ENCODE results near the gene MBTPS1. TPM values are rescaled to one million over a fixed set of nuclear protein-coding genes. Genes with fewer than 3 reads are reported as not detected.

Gene MBTPS1
- total and polyA plus RNA-seq, 10 of the 15 experiments (the other 5 are each of a cell fraction or from before 2014, with no cell fraction given), result 1.3 to 43.9 (median 35.2) TPM

GRCh38 chr16:84143784-84144199, 27.1 kb upstream of the MBTPS1 start:
- H2AFZ ChIP-seq (ENCODE audit: control insufficient read depth, low read depth, low read length), result peak overlapping the region; percentile 80; the same call in 1 of the 2 replicates
- POLR2A ChIA-PET, result interaction anchor here (0.9 kb wide), 1 partner anchor 28 kb away, joined by 5 read pairs; no protein-coding TSS in a partner anchor
- BruUV-seq (replicated peaks), result no TSS peak

More at GRCh38 chr16:84143784-84144199, 27.1 kb upstream of the MBTPS1 start:
- Histone ChIP-seq H3K4me2 (ENCODE audit: control insufficient read depth, insufficient read depth) (peak overlapping the region; percentile 91), H3K79me2 (ENCODE audit: control insufficient read depth, insufficient read depth, low read length) (peaks cover 1% of the 10 kb centered on the region), H3K27ac (ENCODE audit: control insufficient read depth, insufficient read depth) (no peak overlapping the region), H3K36me3 (ENCODE audit: control insufficient read depth in 2 of 2, insufficient read depth in 2 of 2, low read length in 1 of 2) (no peaks in the 10 kb centered on the region), H3K27me3 (replicated peaks in 1 of 2; ENCODE audit: control insufficient read depth in 2 of 2, insufficient read depth in 2 of 2, low read length in 1 of 2) (no peaks in the 10 kb centered on the region), H3K9ac (ENCODE audit: control insufficient read depth, insufficient read depth, low read length) (no peak overlapping the region), H3K4me3 (peak overlapping the region; percentile 91), H3K4me1 (ENCODE audit: control insufficient read depth, insufficient read depth, low read length) (peaks cover 9% of the 10 kb centered on the region), H3K9me3 (replicated peaks; ENCODE audit: control insufficient read depth, insufficient read depth, low read length) (no peaks in the 10 kb centered on the region), H4K20me1 (ENCODE audit: control insufficient read depth, insufficient read depth) (no peaks in the 10 kb centered on the region)
- DNase-seq (ENCODE audit: low read depth, low spot score) (no peak), FAIRE-seq (no peak), ATAC-seq (no peak)
- TF ChIP-seq RB1 (IDR thresholded peaks at IDR 0.05; ENCODE audit: borderline replicate concordance) (no peak), SIX5 (IDR thresholded peaks at IDR 0.05; ENCODE audit: low read depth, low read length, severe bottlenecking) (no peak), TCF3 (IDR thresholded peaks at IDR 0.05; ENCODE audit: borderline replicate concordance, insufficient read depth, low read depth, low read length) (no peak), ATF7 (IDR thresholded peaks at IDR 0.05; ENCODE audit: low read depth) (no peak), RUNX3 (IDR thresholded peaks at IDR 0.05; ENCODE audit: low read length) (no peak), CBFB (IDR thresholded peaks at IDR 0.05; ENCODE audit: low read depth) (no peak), NFIC (IDR thresholded peaks at IDR 0.05; ENCODE audit: low read depth, low read length) (no peak), BACH1 (IDR thresholded peaks at IDR 0.05; ENCODE audit: borderline replicate concordance) (no peak), EP300 (IDR thresholded peaks at IDR 0.05; ENCODE audit: borderline replicate concordance in 1 of 2, control insufficient read depth in 1 of 2, low read depth in 2 of 2, low read length in 2 of 2) (no peak), JUND (IDR thresholded peaks at IDR 0.05; ENCODE audit: low read depth, low read length) (no peak), MLLT1 (IDR thresholded peaks at IDR 0.05) (no peak), FOXK2 (IDR thresholded peaks at IDR 0.05) (no peak), LARP7 (IDR thresholded peaks at IDR 0.05) (no peak), HDAC2 (IDR thresholded peaks at IDR 0.05) (no peak), POLR2AphosphoS2 (IDR thresholded peaks at IDR 0.05; ENCODE audit: low read depth, low read length) (no peak), NKRF (conservative IDR thresholded peaks at IDR 0.05) (no peak)
- in situ Hi-C loops (cut with MboI), result loop anchor here (5.0 kb wide), 1 partner anchor 56 kb away; no protein-coding TSS in a partner anchor
- CTCF ChIA-PET, result interaction anchor here (2.4 kb wide), 1 partner anchor 363 kb away, joined by 8 read pairs; no protein-coding TSS in a partner anchor
- intact Hi-C loops (cut with micrococcal nuclease; ENCODE audit: unreplicated experiment), result loop anchor here (2.0 kb wide), 1 partner anchor 27 kb away; the partner anchor contains the start of gene MBTPS1
- 63% methylated on average over 10 of the region's 13 CpGs for WGBS (ENCODE audit: insufficient coverage, insufficient replicate concordance, low lambda C conversion rate, missing lambda C conversion rate)
- RAD21 ChIA-PET (ENCODE audit: unreplicated experiment), result interaction anchor here (0.7 kb wide), 1 partner anchor 10 kb away, joined by 3 read pairs; no protein-coding TSS in a partner anchor
- SMC1A ChIA-PET (ENCODE audit: uncharacterized antibody, unreplicated experiment), result no interaction called here

Measured in GM12878 (cell line).